DND-41 (cell line): ENCODE measurements around the gene STAG2.

Experiments used
- EZH2 ChIP-seq: IDR thresholded peaks from 3 replicates; pipeline ENCODE4 v1.6.1; 2012; ENCODE audit warnings: borderline replicate concordance, low read depth, mild to moderate bottlenecking, moderate library complexity, low read length, inconsistent platforms; ENCODE audit not compliant: severe bottlenecking
- TF ChIP-seq, protein P1 (sequence below): IDR thresholded peaks from 2 replicates; pipeline ENCODE4 v1.5.1; 2012; ENCODE audit warnings: borderline replicate concordance, low read length, moderate library complexity, mild to moderate bottlenecking; ENCODE audit not compliant: poor library complexity, severe bottlenecking; ENCODE audit errors: extremely low read depth

DNA sequence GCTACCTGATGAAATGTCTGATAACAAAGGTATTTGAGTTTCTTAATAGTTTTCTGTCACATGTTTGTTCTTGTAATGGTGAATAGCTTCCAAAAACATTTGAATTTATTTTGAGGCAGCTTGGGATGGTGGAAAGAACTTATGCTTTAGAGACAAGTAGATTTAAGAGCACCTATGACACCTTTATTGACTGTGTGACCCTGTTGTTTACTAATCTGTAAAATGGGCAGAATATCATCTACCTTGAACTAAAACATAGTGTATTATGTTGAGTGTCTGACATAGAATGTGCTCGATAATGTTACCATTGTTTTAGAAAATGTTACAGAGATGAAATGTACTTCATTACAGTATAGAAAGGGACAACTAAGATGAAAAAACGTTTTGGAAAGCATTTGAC lies 24.9 kb downstream of the STAG2 start:
- TF ChIP-seq, protein P1, sequence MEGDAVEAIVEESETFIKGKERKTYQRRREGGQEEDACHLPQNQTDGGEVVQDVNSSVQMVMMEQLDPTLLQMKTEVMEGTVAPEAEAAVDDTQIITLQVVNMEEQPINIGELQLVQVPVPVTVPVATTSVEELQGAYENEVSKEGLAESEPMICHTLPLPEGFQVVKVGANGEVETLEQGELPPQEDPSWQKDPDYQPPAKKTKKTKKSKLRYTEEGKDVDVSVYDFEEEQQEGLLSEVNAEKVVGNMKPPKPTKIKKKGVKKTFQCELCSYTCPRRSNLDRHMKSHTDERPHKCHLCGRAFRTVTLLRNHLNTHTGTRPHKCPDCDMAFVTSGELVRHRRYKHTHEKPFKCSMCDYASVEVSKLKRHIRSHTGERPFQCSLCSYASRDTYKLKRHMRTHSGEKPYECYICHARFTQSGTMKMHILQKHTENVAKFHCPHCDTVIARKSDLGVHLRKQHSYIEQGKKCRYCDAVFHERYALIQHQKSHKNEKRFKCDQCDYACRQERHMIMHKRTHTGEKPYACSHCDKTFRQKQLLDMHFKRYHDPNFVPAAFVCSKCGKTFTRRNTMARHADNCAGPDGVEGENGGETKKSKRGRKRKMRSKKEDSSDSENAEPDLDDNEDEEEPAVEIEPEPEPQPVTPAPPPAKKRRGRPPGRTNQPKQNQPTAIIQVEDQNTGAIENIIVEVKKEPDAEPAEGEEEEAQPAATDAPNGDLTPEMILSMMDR, result no peak
- TF ChIP-seq EZH2, result no peak
